ENCODE measurements around the gene LTBP1.

Gene LTBP1

DNA sequence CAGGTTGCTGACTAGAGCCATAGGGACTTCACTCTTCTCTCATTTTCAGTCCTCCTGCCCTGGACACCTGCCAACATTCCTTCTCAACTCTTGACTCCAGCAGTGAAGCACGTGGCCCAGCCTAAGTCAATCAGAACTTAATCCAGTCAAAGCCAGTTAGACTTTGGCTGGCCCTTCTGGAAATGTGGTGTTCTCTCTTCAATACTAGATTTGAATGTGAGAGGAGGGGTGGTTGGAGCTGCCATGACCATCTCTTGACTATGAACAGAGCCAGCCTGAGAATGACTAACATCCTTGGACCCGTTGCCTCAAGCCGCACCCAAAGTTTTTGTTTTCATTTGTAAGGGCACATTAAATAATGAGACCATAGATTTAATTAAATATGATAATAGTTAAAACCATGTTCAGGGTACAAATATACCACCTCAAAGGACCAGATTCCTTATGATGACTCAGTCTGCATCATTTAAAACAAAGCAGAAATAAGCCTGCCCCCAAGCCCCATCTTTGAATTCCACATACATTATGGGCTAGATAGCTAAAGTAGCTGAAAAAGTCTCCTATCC lies 480.0 kb downstream of the LTBP1 start:
- H3K27ac ChIP-seq (ENCODE audit: poor library complexity, severe bottlenecking) = no peak overlapping the region
- TF ChIP-seq, protein P1, sequence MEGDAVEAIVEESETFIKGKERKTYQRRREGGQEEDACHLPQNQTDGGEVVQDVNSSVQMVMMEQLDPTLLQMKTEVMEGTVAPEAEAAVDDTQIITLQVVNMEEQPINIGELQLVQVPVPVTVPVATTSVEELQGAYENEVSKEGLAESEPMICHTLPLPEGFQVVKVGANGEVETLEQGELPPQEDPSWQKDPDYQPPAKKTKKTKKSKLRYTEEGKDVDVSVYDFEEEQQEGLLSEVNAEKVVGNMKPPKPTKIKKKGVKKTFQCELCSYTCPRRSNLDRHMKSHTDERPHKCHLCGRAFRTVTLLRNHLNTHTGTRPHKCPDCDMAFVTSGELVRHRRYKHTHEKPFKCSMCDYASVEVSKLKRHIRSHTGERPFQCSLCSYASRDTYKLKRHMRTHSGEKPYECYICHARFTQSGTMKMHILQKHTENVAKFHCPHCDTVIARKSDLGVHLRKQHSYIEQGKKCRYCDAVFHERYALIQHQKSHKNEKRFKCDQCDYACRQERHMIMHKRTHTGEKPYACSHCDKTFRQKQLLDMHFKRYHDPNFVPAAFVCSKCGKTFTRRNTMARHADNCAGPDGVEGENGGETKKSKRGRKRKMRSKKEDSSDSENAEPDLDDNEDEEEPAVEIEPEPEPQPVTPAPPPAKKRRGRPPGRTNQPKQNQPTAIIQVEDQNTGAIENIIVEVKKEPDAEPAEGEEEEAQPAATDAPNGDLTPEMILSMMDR (IDR thresholded peaks at IDR 0.05; ENCODE audit: poor library complexity, severe bottlenecking) = no peak
- no peak for DNase-seq (ENCODE audit: low spot score)
- no peaks in the 10 kb centered on the region for H3K4me1 ChIP-seq (ENCODE audit: insufficient read depth, poor library complexity, severe bottlenecking)
- H3K9me3 ChIP-seq (ENCODE audit: severe bottlenecking) = no peaks in the 10 kb centered on the region
- H3K27me3 ChIP-seq (ENCODE audit: insufficient read depth, poor library complexity, severe bottlenecking) = no peaks in the 10 kb centered on the region
- no peak overlapping the region for H3K4me3 ChIP-seq (ENCODE audit: severe bottlenecking)
- no peaks in the 10 kb centered on the region for H3K36me3 ChIP-seq (ENCODE audit: low read depth)
- ATAC-seq (ENCODE audit: low read depth) = no peak

DNA sequence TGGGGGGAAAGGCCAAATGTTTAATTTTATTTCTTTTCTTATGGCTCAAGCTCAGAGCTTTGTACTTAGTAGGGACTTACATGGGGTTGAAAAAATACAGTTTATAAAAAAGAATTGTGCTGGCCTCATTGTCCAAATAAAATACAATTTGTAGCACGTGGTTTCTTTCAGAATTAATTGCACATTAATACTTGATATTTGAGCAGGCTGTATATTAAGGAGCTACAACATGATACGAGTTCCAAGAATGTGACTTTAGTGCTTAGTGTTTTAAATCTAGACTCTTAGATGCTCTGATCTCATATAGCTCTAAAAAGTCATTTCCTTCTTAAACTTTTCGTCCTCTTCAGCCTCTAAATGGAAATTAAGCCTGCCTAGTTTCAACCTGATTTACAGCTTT lies 483.3 kb downstream of the LTBP1 start:
- DNase-seq (ENCODE audit: low spot score) (no peak), ATAC-seq (ENCODE audit: low read depth) (no peak)
- Histone ChIP-seq H3K27me3 (ENCODE audit: insufficient read depth, poor library complexity, severe bottlenecking) (no peaks in the 10 kb centered on the region), H3K9me3 (ENCODE audit: severe bottlenecking) (no peaks in the 10 kb centered on the region), H3K36me3 (ENCODE audit: low read depth) (no peaks in the 10 kb centered on the region), H3K4me1 (ENCODE audit: insufficient read depth, poor library complexity, severe bottlenecking) (no peaks in the 10 kb centered on the region), H3K27ac (ENCODE audit: poor library complexity, severe bottlenecking) (no peak overlapping the region), H3K4me3 (ENCODE audit: severe bottlenecking) (no peak overlapping the region)
- TF ChIP-seq, protein P1 (IDR thresholded peaks at IDR 0.05; ENCODE audit: poor library complexity, severe bottlenecking) = no peak

DNA sequence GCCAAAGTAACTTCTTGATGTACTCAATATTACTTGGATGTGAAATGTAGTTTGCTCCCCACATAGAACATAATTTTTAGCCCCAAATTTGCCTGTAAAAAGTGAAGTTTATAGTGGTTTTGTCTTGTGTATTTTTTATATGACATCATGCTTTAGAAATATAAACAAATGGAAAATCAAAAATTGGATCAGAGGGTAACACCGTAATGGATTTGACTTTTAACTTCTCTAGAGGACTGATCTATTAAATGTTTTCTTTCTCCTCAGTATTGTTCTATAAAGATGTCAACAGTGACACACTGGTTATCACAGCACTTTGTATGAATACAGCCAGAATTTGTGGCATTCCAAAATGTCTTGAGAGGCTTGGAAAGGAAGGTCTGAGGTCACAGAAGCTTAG lies 484.1 kb downstream of the LTBP1 start:
- Histone ChIP-seq H3K27me3 (ENCODE audit: insufficient read depth, poor library complexity, severe bottlenecking) (no peaks in the 10 kb centered on the region), H3K9me3 (ENCODE audit: severe bottlenecking) (no peaks in the 10 kb centered on the region), H3K36me3 (ENCODE audit: low read depth) (no peaks in the 10 kb centered on the region), H3K4me1 (ENCODE audit: insufficient read depth, poor library complexity, severe bottlenecking) (no peaks in the 10 kb centered on the region), H3K4me3 (ENCODE audit: severe bottlenecking) (no peak overlapping the region), H3K27ac (ENCODE audit: poor library complexity, severe bottlenecking) (no peak overlapping the region)
- DNase-seq (ENCODE audit: low spot score) (no peak), ATAC-seq (ENCODE audit: low read depth) (no peak)
- TF ChIP-seq, protein P1 (IDR thresholded peaks at IDR 0.05; ENCODE audit: poor library complexity, severe bottlenecking) = no peak

DNA sequence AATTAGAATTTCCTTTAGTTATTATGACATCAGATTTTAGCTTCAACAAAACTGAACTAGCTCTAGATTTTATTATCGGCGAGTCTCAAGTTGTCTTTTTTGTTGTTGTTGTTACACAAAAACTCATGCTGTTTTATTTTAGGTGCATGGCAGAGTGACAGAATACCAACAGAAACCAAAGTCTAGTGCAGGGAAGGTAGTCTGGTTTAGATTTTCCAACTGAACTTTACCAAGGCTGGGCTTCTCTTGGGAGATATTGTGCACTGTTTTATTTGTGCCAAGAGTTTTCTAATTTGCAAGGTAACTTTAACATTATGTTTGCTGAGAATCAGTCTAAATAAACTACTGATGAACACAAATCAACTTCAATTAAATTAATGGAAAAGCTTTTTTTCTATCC lies 486.1 kb downstream of the LTBP1 start:
- no peaks in the 10 kb centered on the region for H3K4me1 ChIP-seq (ENCODE audit: insufficient read depth, poor library complexity, severe bottlenecking)
- no peaks in the 10 kb centered on the region for H3K9me3 ChIP-seq (ENCODE audit: severe bottlenecking)
- ATAC-seq (ENCODE audit: low read depth) (no peak), DNase-seq (ENCODE audit: low spot score) (no peak)
- no peak overlapping the region for H3K27ac ChIP-seq (ENCODE audit: poor library complexity, severe bottlenecking)
- H3K4me3 ChIP-seq (ENCODE audit: severe bottlenecking) = no peak overlapping the region
- no peaks in the 10 kb centered on the region for H3K27me3 ChIP-seq (ENCODE audit: insufficient read depth, poor library complexity, severe bottlenecking)
- TF ChIP-seq, protein P1 (IDR thresholded peaks at IDR 0.05; ENCODE audit: poor library complexity, severe bottlenecking) = no peak
- no peaks in the 10 kb centered on the region for H3K36me3 ChIP-seq (ENCODE audit: low read depth)

All from RWPE2 (cell line).